ENCODE results near the gene CUX1.
A peak's percentile ranks its signal among the peaks of the same experiment; 100 is the strongest.
"Not testable (repeated sequence)": the region's sequence is repeated elsewhere in the genome, so short reads cannot be mapped to it uniquely, and the experiment has no call there.

The CUX1 gene

DNA sequence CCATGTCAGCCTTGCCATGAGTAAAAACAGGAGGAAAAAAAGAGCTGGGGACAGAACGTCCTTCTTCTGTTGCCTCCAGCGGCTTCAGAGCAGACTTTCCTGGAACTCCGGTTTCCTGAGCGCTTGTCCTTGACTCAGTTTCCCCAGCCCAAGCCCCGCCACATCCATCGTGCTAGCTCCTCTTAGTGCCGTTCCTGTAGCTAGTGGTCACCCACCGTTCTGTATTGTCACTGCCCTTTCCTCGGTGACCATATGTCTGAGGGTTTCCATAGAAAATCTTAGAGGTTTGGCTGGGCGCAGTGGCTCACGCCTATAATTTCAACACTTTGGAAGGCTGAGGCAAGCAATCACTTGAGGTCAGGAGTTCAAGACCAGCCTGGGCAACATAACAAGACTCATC is 100.1 kb downstream of the CUX1 start:
- Mint-ChIP-seq H3K4me1 (no peaks in the 10 kb centered on the region), H3K27ac (no peak overlapping the region), H3K36me3 (no peaks in the 10 kb centered on the region), H3K9me3 (no peaks in the 10 kb centered on the region), H3K27me3 (no peaks in the 10 kb centered on the region), H3K4me3 (no peak overlapping the region)
- CTCF ChIA-PET: no interaction called here
- DNase-seq: no peak

DNA sequence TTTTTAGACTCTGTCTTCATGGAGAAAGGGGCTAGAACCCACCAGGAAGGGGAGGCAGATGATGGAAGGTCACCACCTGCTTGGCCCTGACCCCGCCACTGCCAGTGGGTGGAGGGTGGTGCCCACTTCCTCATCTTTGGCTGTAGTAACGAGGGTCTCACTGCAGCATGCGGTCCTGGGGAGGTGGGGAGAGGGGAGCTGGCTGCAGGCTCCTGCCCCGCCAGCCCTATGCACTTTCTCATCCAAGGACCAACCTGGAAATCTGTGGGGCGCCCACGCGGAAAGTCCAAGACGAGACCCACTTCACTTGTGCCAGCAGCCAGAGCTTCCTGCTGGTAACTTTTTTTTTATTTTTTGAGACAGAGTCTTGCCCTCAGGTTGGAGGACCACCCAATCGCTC is 101.0 kb downstream of the CUX1 start:
- H3K27ac Mint-ChIP-seq: no peak overlapping the region
- no peaks in the 10 kb centered on the region for H3K27me3 Mint-ChIP-seq
- H3K4me1 Mint-ChIP-seq: no peaks in the 10 kb centered on the region
- no peak for DNase-seq
- CTCF ChIA-PET: no interaction called here
- no peak overlapping the region for H3K4me3 Mint-ChIP-seq
- no peaks in the 10 kb centered on the region for H3K36me3 Mint-ChIP-seq
- no peaks in the 10 kb centered on the region for H3K9me3 Mint-ChIP-seq

DNA sequence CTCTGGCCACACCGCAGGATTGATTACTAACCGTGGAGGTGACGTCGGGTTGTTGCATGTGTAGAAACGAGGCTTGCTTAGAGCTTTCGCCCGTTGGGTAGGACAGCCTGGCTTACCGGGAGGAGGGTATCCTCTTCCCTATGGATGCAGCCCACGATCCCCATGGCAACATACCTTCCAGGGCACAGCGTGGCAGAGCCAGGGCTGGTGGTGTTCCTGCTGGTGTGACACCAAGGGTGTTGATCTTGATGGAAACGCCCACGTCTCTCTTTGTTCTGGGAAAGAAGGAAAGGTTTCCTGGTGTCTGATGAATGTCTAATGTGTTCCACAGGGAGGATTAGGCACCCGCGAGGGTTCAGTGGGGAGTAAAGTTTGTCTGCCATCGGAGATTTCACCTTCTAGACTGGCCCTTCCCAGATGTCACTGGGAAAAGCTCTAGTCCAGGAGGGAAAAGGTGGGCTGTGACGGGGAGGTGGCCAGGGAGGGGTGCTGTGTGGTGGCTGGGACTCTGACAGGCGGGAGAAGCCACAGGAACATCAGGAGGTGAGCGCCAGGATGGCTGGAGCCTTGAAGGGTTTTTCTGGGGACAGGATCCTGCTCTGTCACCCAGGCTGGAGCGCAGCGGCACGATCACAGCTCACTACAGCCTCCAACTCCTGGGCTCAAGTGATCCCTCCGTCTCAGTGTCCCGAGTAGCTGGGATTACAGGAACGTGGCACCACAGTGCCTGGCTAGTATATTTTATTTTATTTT is 102.1 kb downstream of the CUX1 start:
- CTCF ChIA-PET: no interaction called here
- H3K36me3 Mint-ChIP-seq: no peaks in the 10 kb centered on the region

DNA sequence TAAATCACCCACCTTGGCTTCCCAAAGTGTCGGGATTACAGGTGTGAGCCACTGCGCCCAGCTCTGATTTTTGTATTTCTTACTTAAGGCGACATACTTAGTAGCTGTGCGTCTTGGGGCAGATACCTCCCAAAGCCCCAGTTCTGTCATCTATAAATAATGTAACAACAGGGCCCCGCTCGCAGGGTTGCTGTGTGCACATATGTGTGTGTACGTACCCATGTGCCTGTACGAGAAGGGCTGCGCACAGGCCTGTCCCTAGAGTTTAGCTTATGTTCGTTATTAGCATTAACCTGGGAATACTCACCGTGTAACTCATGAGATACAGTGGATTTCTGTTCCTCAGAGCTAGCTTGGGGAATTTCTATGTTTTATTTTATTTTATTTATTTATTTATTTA is 103.6 kb downstream of the CUX1 start:
- CTCF ChIA-PET: interaction anchor here (0.6 kb wide), 1 partner anchor 10 kb away, joined by 3 read pairs; no protein-coding TSS in a partner anchor
- H3K4me1 Mint-ChIP-seq: peaks cover 3% of the 10 kb centered on the region
- H3K36me3 Mint-ChIP-seq: no peaks in the 10 kb centered on the region
- no peak overlapping the region for H3K27ac Mint-ChIP-seq
- no peak for DNase-seq
- no peak overlapping the region for H3K4me3 Mint-ChIP-seq
- H3K27me3 Mint-ChIP-seq: no peaks in the 10 kb centered on the region
- no peaks in the 10 kb centered on the region for H3K9me3 Mint-ChIP-seq

More for the DNA sequence above, 102.1 kb downstream of the CUX1 start:
- no peaks in the 10 kb centered on the region for H3K9me3 Mint-ChIP-seq
- H3K27ac Mint-ChIP-seq: no peak overlapping the region
- no peaks in the 10 kb centered on the region for H3K27me3 Mint-ChIP-seq
- DNase-seq: no peak
- H3K4me1 Mint-ChIP-seq: peaks cover 3% of the 10 kb centered on the region
- H3K4me3 Mint-ChIP-seq: no peak overlapping the region

- DNase-seq: not testable (repeated sequence)
These were observed 104.4 kb downstream of the CUX1 start for GRCh38 chr7:101921546-101922489.

DNA sequence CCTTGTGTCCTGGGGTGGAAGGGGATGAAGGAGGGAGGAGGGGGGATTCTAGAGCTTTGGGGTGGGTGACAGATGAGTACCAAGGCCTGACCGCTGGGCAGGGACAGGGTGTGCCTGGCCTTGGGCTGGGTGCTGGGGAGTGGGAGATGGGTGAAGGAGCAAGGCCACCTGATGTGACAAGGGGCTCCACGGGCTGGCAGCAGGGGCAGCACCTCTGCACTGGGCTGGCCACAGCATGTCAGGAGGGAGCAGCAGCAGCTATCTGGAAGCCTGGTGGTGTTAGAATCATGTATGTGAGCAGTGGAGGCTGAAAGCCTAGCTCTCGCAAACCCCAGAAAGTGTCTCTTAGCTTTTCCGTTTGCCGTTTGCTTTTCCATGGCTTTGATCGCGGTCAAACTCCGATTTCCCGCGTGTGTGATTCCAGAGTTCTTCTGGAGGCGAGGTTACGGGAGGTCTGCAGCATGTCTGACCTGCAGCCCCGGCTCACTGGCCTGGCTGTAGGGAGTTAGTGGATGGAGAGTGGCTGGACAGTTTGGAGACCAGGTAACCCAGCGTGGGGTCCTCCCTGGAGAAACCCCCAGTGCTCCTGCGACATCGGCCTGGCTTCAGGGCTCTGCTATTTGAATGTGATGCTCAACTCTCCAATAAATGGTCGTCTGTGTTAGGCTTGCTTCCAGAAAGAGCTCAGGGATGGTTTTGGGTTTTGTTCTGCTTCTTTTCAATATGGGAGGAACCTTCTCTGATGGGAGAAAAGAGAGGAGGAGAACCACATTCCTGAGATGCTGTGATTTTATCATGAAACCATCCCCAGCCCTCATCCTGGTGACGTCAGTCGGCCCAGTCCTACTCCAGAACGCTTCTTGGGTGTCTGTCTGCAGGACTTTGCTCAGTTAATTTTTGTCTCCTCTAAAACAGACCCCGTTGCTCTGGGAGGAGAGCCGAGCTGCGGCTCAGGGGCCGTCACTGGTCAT is 105.5 kb downstream of the CUX1 start:
- no peak overlapping the region for H3K4me3 Mint-ChIP-seq
- no peaks in the 10 kb centered on the region for H3K36me3 Mint-ChIP-seq
- H3K4me1 Mint-ChIP-seq: peaks cover 3% of the 10 kb centered on the region
- CTCF ChIA-PET: no interaction called here
- DNase-seq: no peak
- H3K9me3 Mint-ChIP-seq: no peaks in the 10 kb centered on the region
- H3K27me3 Mint-ChIP-seq: no peaks in the 10 kb centered on the region
- no peak overlapping the region for H3K27ac Mint-ChIP-seq

More at GRCh38 chr7:101921546-101922489, 104.4 kb downstream of the CUX1 start:
- H3K4me3 Mint-ChIP-seq, H3K36me3 Mint-ChIP-seq, CTCF ChIA-PET, H3K4me1 Mint-ChIP-seq, H3K27ac Mint-ChIP-seq, H3K9me3 Mint-ChIP-seq, H3K27me3 Mint-ChIP-seq: not testable (repeated sequence)

DNA sequence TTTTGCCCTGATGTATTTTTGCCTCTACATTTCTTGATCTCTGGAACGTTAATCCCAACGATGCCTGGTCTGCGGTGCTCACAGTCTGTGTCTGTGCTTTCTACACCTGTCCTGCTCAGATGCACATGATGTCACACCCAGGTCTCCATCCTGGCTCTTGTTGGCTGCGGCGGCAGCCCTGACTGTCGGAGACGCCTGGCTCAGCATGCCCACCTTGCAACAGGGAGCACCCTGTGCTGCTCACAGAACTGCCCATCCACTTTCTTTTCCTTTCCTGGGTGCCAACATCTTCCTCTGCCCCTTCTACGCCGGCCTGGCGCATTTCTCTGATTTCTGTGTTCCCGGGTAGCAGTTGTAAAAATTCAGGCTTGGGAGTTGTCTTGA is 106.2 kb downstream of the CUX1 start:
- H3K9me3 Mint-ChIP-seq: no peaks in the 10 kb centered on the region
- no peak overlapping the region for H3K4me3 Mint-ChIP-seq
- no peak for DNase-seq
- H3K4me1 Mint-ChIP-seq: peaks cover 3% of the 10 kb centered on the region
- no peak overlapping the region for H3K27ac Mint-ChIP-seq
- H3K36me3 Mint-ChIP-seq: no peaks in the 10 kb centered on the region
- CTCF ChIA-PET: no interaction called here
- H3K27me3 Mint-ChIP-seq: no peaks in the 10 kb centered on the region

DNA sequence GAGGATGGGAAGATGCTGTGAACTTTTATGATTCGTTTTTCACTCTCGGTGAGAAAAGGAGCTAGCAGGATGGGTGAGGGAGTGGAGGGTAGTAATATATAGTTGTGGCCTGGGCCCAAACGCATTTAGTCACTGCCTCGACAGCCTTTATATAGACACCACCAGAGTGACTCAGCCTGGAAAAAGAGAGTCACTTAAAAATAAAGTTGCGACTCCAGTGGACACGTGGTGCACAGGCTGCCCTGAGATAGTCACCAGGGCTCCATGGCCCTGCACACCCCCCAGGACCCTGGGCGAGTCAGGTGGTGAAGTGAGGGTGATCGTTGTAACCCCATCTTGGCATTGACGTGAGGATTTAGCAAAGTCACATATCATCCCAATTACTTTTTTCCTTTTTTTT is 106.7 kb downstream of the CUX1 start:
- no peak for DNase-seq
- CTCF ChIA-PET: interaction anchor here (0.7 kb wide), 1 partner anchor 841 kb away, joined by 3 read pairs; no protein-coding TSS in a partner anchor
- H3K27ac Mint-ChIP-seq: peak overlapping the region; percentile 58
- no peak overlapping the region for H3K4me3 Mint-ChIP-seq
- H3K36me3 Mint-ChIP-seq: no peaks in the 10 kb centered on the region
- no peaks in the 10 kb centered on the region for H3K9me3 Mint-ChIP-seq
- H3K27me3 Mint-ChIP-seq: no peaks in the 10 kb centered on the region
- peaks cover 3% of the 10 kb centered on the region for H3K4me1 Mint-ChIP-seq

GRCh38 chr7:101926265-101926664 is 108.8 kb downstream of the CUX1 start:
- no peak overlapping the region for H3K4me3 Mint-ChIP-seq
- no peak for DNase-seq
- CTCF ChIA-PET: no interaction called here
- no peaks in the 10 kb centered on the region for H3K36me3 Mint-ChIP-seq
- H3K27ac Mint-ChIP-seq: no peak overlapping the region
- H3K9me3 Mint-ChIP-seq: peaks cover 6% of the 10 kb centered on the region
- no peaks in the 10 kb centered on the region for H3K27me3 Mint-ChIP-seq
- peaks cover 3% of the 10 kb centered on the region for H3K4me1 Mint-ChIP-seq

- DNase-seq: no peak
- CTCF ChIA-PET: no interaction called here
- H3K4me3 Mint-ChIP-seq: no peak overlapping the region
- H3K9me3 Mint-ChIP-seq: peaks cover 6% of the 10 kb centered on the region
- H3K4me1 Mint-ChIP-seq: peaks cover 3% of the 10 kb centered on the region
- H3K27me3 Mint-ChIP-seq: no peaks in the 10 kb centered on the region
- no peak overlapping the region for H3K27ac Mint-ChIP-seq
- no peaks in the 10 kb centered on the region for H3K36me3 Mint-ChIP-seq
These were observed 110.0 kb downstream of the CUX1 start for GRCh38 chr7:101927389-101927788.

GRCh38 chr7:101927802-101928201 is 110.4 kb downstream of the CUX1 start:
- Mint-ChIP-seq H3K36me3 (no peaks in the 10 kb centered on the region), H3K27me3 (no peaks in the 10 kb centered on the region), H3K9me3 (peaks cover 6% of the 10 kb centered on the region), H3K4me3 (no peak overlapping the region), H3K27ac (no peak overlapping the region), H3K4me1 (peaks cover 3% of the 10 kb centered on the region)
- no peak for DNase-seq
- CTCF ChIA-PET: no interaction called here

DNA sequence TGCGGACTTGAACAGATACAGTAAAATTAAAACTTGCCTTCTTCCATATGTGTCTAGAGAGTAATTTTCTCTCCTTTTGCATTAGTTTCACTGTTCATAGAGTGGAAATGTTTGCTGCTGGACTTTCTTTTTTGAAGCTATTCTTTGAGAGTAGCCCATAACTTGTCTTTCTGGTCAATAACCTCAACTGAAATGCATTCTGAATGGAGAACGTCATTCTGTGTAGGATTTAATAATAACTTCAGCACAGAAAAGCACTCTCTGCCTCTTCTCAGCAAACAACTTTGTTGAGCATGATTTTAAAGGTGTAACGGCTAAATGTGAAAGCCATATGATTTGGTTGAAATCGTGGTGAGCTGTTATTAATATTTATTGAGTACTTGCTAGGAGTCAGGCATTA is 111.8 kb downstream of the CUX1 start:
- Mint-ChIP-seq H3K9me3 (peaks cover 6% of the 10 kb centered on the region), H3K36me3 (no peaks in the 10 kb centered on the region), H3K27me3 (no peaks in the 10 kb centered on the region), H3K4me1 (no peaks in the 10 kb centered on the region), H3K4me3 (no peak overlapping the region), H3K27ac (no peak overlapping the region)
- CTCF ChIA-PET: interaction anchor here (0.6 kb wide), 1 partner anchor 175 kb away, joined by 4 read pairs; no protein-coding TSS in a partner anchor
- DNase-seq: no peak

GRCh38 chr7:101929911-101930310 is 112.5 kb downstream of the CUX1 start:
- H3K36me3 Mint-ChIP-seq, CTCF ChIA-PET, H3K27me3 Mint-ChIP-seq, H3K9me3 Mint-ChIP-seq, H3K4me1 Mint-ChIP-seq, DNase-seq, H3K27ac Mint-ChIP-seq, H3K4me3 Mint-ChIP-seq: not testable (repeated sequence)

GRCh38 chr7:101932083-101932482 is 114.7 kb downstream of the CUX1 start:
- Mint-ChIP-seq H3K27me3 (no peaks in the 10 kb centered on the region), H3K36me3 (no peaks in the 10 kb centered on the region), H3K4me3 (no peak overlapping the region), H3K4me1 (no peaks in the 10 kb centered on the region), H3K27ac (no peak overlapping the region), H3K9me3 (peaks cover 6% of the 10 kb centered on the region)
- DNase-seq: no peak
- CTCF ChIA-PET: no interaction called here

Measured in activated naive CD4-positive, alpha-beta T cell treated with anti-CD3 and anti-CD28 coated beads, Interleukin-2, amount 10 ng/mL, durations not matched to agents 7 days and 5 days (primary cell).